H7 (cell line): ENCODE results near the gene LSS. TPM values are rescaled to one million over a fixed set of nuclear protein-coding genes. Genes with fewer than 3 reads are reported as not detected.

Source experiments
- DNase-seq: peaks from one replicate; pipeline ENCODE4 v3.0.0; 2012
- H3K27me3 ChIP-seq: 2 replicates; pipeline ENCODE4 v1.6.0; 2011; ENCODE audit warnings: mild to moderate bottlenecking, low read length; ENCODE audit not compliant: control insufficient read depth, insufficient read depth
- H3K36me3 ChIP-seq: replicated peaks from 2 replicates; pipeline ENCODE4 v1.5.1; 2011; ENCODE audit warnings: low read length; ENCODE audit not compliant: control insufficient read depth, insufficient read depth
- H3K4me3 ChIP-seq: 2 replicates; pipeline ENCODE4 v1.5.1; 2011; ENCODE audit warnings: low read depth, mild to moderate bottlenecking, control low read depth, low read length, moderate library complexity; ENCODE audit not compliant: insufficient read depth
- total RNA-seq: library from RNA; depleted of rRNA; stranded (reverse); fragments of >200 nt; shearing (Covaris generic); gene quantifications from 2 replicates; pipeline ENCODE4 v1.2.3, GENCODE V29; 2014

LSS gene
- total RNA-seq, 1 experiment from 2014 or later = 53.3 TPM

GRCh38 chr21:46218906-46219590 is 9.5 kb downstream of the LSS start:
- Histone ChIP-seq H3K27me3 (no peaks in the 10 kb centered on the region), H3K4me3 (no peak overlapping the region), H3K36me3 (peaks cover 4% of the 10 kb centered on the region)
- DNase-seq = no peak

- Histone ChIP-seq H3K4me3 (no peak overlapping the region), H3K36me3 (peaks cover 7% of the 10 kb centered on the region), H3K27me3 (no peaks in the 10 kb centered on the region)
- peak; percentile 33 for DNase-seq
Measured at GRCh38 chr21:46217511-46218196, 10.9 kb downstream of the LSS start.

GRCh38 chr21:46216132-46216747 is 12.3 kb downstream of the LSS start:
- no peak overlapping the region for H3K4me3 ChIP-seq
- no peak for DNase-seq
- peaks cover 5% of the 10 kb centered on the region for H3K36me3 ChIP-seq
- no peaks in the 10 kb centered on the region for H3K27me3 ChIP-seq

DNA sequence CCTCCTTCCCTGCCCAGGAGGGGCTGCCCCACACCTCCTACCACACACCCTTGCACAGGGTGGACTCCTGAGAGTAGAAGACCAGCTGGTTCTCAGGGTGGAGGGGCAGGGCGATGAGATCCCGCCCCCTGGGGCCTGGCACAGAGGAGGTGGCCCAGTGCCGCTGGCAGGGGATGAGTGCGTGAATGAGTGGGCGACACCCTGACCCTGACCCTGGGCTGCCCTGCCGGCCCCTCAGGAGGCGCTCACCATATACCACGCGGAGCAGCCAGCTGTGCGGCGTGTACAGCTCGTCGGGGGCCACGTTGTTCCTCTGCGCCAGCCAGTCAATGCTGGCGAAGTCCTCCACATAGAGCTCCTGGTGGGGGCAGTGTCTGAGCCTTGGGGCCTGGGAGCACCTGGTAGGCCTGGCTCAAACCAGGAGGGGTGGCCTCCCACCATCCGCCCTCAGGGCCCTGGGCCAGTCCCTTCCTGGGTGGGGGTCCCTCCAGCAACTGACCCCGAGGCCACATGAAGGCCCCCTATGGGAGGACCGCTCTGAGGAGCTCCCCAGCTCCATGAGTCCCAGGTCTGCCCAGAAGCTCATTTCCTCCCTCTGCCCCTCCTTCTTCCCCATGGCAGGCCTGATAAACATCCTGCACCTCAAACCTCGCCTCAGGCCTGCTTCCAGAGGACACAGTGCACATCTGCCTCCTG is 13.0 kb downstream of the LSS start:
- Histone ChIP-seq H3K36me3 (peaks cover 5% of the 10 kb centered on the region; the same call in 1 of the 2 replicates), H3K27me3 (no peaks in the 10 kb centered on the region), H3K4me3 (no peak overlapping the region)
- DNase-seq = peak; percentile 45

GRCh38 chr21:46214478-46215340 is 13.9 kb downstream of the LSS start:
- DNase-seq = no peak
- Histone ChIP-seq H3K27me3 (no peaks in the 10 kb centered on the region), H3K4me3 (no peak overlapping the region), H3K36me3 (peaks cover 5% of the 10 kb centered on the region; the same call in 1 of the 2 replicates)

- Histone ChIP-seq H3K36me3 (peaks cover 6% of the 10 kb centered on the region; the same call in 1 of the 2 replicates), H3K4me3 (no peak overlapping the region), H3K27me3 (no peaks in the 10 kb centered on the region)
- DNase-seq = no peak
Measured at GRCh38 chr21:46213620-46214286, 14.8 kb downstream of the LSS start.

DNA sequence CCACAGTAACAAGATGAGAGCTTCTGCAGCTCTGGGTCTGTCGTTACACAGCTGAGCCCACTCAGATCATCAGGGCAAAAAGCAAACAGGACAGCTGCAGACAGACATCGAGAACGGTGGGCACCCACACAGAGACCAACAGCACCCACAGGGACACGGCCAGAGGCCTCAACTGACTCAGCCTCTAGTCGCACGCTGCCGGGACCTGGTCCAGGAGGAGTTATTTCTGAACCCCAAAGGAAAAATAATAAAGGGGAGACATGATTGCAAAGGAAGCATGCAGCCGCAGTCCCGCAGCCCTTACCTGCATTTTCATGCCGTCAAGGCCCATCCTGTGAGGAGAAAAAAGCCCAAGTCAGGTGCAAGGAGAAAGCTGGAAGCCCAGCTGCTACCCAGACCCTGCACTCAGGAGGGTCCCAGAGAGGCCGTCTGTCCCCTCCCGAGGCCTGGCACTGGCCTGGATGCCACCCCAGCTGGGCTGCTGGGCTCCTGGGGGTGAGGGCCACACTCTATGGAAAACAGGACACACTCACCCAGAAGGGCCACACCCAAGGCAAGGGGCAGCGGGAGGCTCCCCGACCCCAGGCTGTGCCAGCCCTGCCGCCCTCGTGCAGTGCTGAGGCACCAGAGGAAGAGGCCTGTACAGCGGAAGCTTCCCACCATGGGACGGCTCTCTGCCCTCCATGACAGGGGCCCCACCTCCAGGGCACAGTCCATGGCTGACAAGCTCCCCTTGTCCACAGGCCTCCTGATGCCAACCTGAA is 15.7 kb downstream of the LSS start:
- Histone ChIP-seq H3K27me3 (no peaks in the 10 kb centered on the region), H3K4me3 (no peak overlapping the region), H3K36me3 (peaks cover 10% of the 10 kb centered on the region; the same call in 1 of the 2 replicates)
- no peak for DNase-seq

DNA sequence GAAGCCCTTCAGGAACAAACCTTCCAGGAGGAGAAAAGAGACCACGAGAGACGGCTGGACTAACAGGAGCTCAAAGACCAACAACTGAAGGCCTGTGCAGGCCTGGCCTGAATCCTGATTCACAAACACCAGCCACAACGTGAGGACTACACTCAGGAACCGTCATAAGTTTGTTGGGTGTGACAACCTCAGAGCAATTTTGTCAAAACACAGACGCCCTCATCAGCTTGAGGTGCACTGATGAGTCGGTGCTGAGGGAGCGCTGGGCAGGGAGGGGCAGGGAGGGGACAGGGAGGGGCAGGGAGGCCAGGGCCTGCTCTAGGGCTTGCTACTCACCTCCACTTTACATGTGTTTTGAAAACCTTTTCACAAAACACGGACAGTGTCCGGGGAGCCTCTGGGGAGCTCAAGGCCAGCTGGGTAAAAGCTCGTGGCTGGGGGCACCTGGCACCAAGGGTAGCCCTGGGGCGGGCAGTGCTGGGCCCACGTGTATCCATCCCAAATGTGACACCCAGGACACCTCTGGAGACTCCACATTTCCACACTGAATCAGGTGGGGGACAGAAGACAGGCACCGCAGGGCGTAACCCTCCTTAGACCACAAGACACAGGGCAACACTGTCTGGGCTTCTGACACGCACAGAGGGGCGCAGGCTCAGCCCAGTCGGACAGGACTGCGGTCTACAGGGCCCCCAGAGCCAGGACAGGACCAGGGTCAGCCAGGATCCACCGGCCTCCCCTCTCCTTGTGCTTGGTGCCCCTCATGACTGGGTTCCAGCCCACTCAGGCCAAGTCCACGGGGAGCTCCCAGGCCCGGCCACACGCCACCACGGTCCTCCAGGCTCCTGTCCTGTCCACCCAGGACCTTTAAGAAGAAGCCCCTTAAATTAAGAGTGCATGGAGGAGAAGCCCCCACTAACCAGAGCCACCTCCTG is 16.5 kb downstream of the LSS start:
- Histone ChIP-seq H3K36me3 (peaks cover 13% of the 10 kb centered on the region; the same call in 1 of the 2 replicates), H3K27me3 (no peaks in the 10 kb centered on the region), H3K4me3 (no peak overlapping the region)
- DNase-seq = peak; percentile 29

DNA sequence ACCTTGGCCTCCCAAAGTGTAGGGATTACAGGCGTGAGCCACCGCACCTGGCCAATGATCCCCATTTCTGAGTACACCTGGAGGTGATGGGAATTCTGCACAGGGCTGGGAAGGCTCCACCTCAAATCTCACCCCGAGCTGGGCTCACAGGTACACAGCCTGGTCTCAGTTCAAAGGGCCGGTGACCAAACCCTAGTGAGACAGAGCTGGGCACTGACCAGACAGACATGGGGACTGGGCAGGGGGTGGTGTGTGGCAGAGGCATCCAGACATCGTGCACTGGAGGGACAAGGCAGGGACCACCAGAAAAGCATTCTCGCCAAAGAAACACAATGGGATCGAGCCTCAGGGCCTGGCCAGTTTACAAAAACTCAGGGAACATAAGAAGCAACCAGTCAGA is 17.2 kb downstream of the LSS start:
- no peak overlapping the region for H3K4me3 ChIP-seq
- peaks cover 15% of the 10 kb centered on the region for H3K36me3 ChIP-seq
- no peak for DNase-seq
- no peaks in the 10 kb centered on the region for H3K27me3 ChIP-seq

DNA sequence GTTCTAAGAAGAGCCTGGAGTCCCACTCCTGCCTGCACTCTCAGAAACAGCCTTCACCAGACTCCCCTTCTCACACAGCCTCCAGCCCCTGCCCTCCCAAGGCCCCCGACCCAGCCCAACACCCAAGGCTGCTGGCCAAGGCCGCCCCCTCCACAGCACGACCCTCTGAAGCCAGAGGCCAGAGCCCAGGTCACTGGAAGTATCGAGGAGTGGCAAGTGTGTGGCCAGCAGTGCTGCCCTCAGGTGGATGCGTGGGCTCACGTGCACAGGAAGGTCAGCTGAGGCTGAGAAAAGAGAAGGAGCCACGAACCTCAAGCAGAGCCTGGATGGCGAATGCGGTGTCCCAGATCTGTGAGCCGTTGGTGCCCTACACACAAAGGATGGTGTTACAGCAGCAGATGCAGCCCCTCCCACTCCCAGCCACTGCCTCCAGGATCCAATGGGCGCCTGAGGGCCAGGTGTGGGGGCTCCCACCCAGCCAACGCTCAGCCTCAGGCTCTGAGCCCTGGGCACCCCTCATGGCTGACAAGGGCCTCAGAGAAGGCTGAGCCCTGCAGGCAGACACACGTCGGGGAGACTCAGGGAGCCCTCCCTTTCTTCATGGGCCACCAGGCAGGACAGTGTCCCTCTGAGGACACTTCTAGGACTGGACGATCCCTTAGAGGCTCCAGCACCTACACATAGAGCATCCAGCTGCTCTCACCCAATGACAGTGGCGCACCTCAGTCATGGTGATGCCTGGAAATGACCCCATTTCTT is 18.0 kb downstream of the LSS start:
- Histone ChIP-seq H3K4me3 (no peak overlapping the region), H3K36me3 (peaks cover 20% of the 10 kb centered on the region), H3K27me3 (no peaks in the 10 kb centered on the region)
- peak; percentile 65 for DNase-seq

- peaks cover 22% of the 10 kb centered on the region for H3K36me3 ChIP-seq
Measured at GRCh38 chr21:46208761-46209721, 19.5 kb downstream of the LSS start.

More at GRCh38 chr21:46208761-46209721, 19.5 kb downstream of the LSS start:
- peak; percentile 50 for DNase-seq
- Histone ChIP-seq H3K27me3 (no peaks in the 10 kb centered on the region), H3K4me3 (no peak overlapping the region)
